Measurements from ENCODE around the gene BICDL1.

DNA sequence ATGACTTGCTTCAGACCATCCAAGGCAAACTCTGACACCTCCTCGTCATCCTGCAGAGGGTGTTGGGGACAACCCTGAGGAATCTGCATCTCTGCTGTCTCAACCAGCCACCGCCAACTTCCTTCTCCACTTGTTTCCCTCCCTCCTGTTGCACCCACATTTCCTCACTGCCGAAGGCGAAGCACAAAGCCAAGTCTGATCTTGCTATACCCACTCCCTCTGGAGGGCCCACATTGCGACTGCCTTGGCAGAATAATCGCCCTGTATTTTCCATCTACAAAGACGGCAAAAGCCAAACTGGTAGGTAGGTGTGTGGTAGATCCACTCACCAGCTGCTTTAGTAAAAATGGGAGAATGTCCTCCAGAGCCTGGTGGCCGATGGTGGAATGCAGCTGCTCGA, 149.3 kb downstream of the BICDL1 start:
- no peak for TF ChIP-seq EZH2 (IDR thresholded peaks at IDR 0.05; ENCODE audit: insufficient read depth, poor library complexity, severe bottlenecking)
- TF ChIP-seq EZH2phosphoT487 (IDR thresholded peaks at IDR 0.05; ENCODE audit: insufficient read depth, low read depth): no peak

All from GM23248 (cell line).